ENCODE results near the gene EPHB1. TPM values are rescaled to one million over a fixed set of nuclear protein-coding genes. Genes with fewer than 3 reads are reported as not detected.

EPHB1 gene
- total RNA-seq, 1 experiment from 2014 or later, result 2.8 TPM

GRCh38 chr3:134985864-134986715, 191.0 kb downstream of the EPHB1 start:
- H2BK12ac ChIP-seq (ENCODE audit: insufficient read length, low read depth, low read length), result no peak overlapping the region
- no peak overlapping the region for H3K4ac ChIP-seq (ENCODE audit: low read depth, low read length)
- H3K79me2 ChIP-seq (ENCODE audit: insufficient read depth, low read length), result no peaks in the 10 kb centered on the region
- Mint-ChIP-seq H3K9me3 (no peaks in the 10 kb centered on the region; a peak in 1 of 5 replicates), H3K27me3 (ENCODE audit: low read depth) (peaks cover 2% of the 10 kb centered on the region; the same call in 1 of the 2 replicates), H3K4me1 (peaks cover 6 to 14% of the 10 kb centered on the region in 2 experiments), H3K27ac (no peak overlapping the region), H3K4me3 (no peak overlapping the region), H3K36me3 (ENCODE audit: insufficient read depth in 1 of 3, low read depth in 3 of 3) (no peaks in the 10 kb centered on the region)
- H3K4me2 ChIP-seq (ENCODE audit: insufficient read depth, insufficient read length, low read length), result no peak overlapping the region
- H3K9ac ChIP-seq (ENCODE audit: extremely low read depth, insufficient read length, low read length), result no peak overlapping the region
- H2AK5ac ChIP-seq (ENCODE audit: insufficient read length, low read length), result no peak overlapping the region
- no peak overlapping the region for H4K91ac ChIP-seq (ENCODE audit: insufficient read length, low read depth, low read length)
- H4K5ac ChIP-seq (ENCODE audit: insufficient read length, low read depth, low read length), result no peak overlapping the region
- H4K20me1 ChIP-seq (ENCODE audit: control insufficient read depth, insufficient read depth, insufficient read length), result no peaks in the 10 kb centered on the region
- H2BK5ac ChIP-seq (ENCODE audit: insufficient read length, low read length), result no peak overlapping the region
- no peak overlapping the region for H2AFZ ChIP-seq (ENCODE audit: low read length)
- no peak for DNase-seq
- H3K23me2 ChIP-seq (ENCODE audit: insufficient read length, low read depth, low read length, poor library complexity, severe bottlenecking), result no peaks in the 10 kb centered on the region
- no peak overlapping the region for H3T11ph ChIP-seq (ENCODE audit: low read length)
- H4K8ac ChIP-seq (replicated peaks; ENCODE audit: insufficient read length, low read depth, low read length), result no peak overlapping the region
- H3K23ac ChIP-seq (ENCODE audit: insufficient read length, low read depth, low read length), result no peak overlapping the region
- no peak overlapping the region for H3K27ac ChIP-seq (ENCODE audit: insufficient read length, low read depth, low read length)
- peaks cover 2% of the 10 kb centered on the region; the same call in 1 of the 2 replicates for H3K4me1 ChIP-seq (ENCODE audit: insufficient read depth, low read length)
- no peak for TF ChIP-seq CTCF (conservative IDR thresholded peaks at IDR 0.05)
- H2BK120ac ChIP-seq (ENCODE audit: low read depth, low read length, poor library complexity, severe bottlenecking), result no peak overlapping the region
- H3K14ac ChIP-seq (ENCODE audit: insufficient read depth, low read length), result no peak overlapping the region
- no peak overlapping the region for H3K56ac ChIP-seq (ENCODE audit: insufficient read length, low read depth, low read length)
- no peaks in the 10 kb centered on the region for H3K9me3 ChIP-seq (ENCODE audit: control insufficient read depth, low read depth, low read length)
- H3K27me3 ChIP-seq (ENCODE audit: insufficient read depth, low read length), result no peaks in the 10 kb centered on the region
- H2BK20ac ChIP-seq (ENCODE audit: low read depth, low read length, poor library complexity, severe bottlenecking), result no peak overlapping the region
- no CpG with 5 or more reads among the region's 6 CpGs for WGBS (ENCODE audit: extremely low coverage, insufficient read length, low lambda C conversion rate)
- H2BK15ac ChIP-seq (ENCODE audit: low read depth, low read length), result no peak overlapping the region
- no peak overlapping the region for H3K18ac ChIP-seq (ENCODE audit: insufficient read length, low read depth, low read length)
- no peaks in the 10 kb centered on the region for H3K79me1 ChIP-seq (ENCODE audit: insufficient read depth, low read depth, low read length, poor library complexity, severe bottlenecking)

Measured in H9 (cell line).